ENCODE measurements around the gene CFAP61.

The CFAP61 gene

GRCh38 chr20:20292472-20292871, 240.1 kb downstream of the CFAP61 start:
- no peak for FAIRE-seq

GRCh38 chr20:20293141-20293540, 240.8 kb downstream of the CFAP61 start:
- no peak for FAIRE-seq

GRCh38 chr20:20293691-20294385, 241.5 kb downstream of the CFAP61 start:
- FAIRE-seq: no peak

- FAIRE-seq: no peak
These were observed 243.5 kb downstream of the CFAP61 start for GRCh38 chr20:20295621-20296498.

- FAIRE-seq: no peak
These were observed 244.8 kb downstream of the CFAP61 start for GRCh38 chr20:20297181-20297580.

- no peak for FAIRE-seq
These were observed 245.4 kb downstream of the CFAP61 start for GRCh38 chr20:20297752-20298151.

GRCh38 chr20:20299904-20300303, 247.6 kb downstream of the CFAP61 start:
- no peak for FAIRE-seq

GRCh38 chr20:20303320-20303719, 251.0 kb downstream of the CFAP61 start:
- no peak for FAIRE-seq

GRCh38 chr20:20303742-20304141, 251.4 kb downstream of the CFAP61 start:
- FAIRE-seq: no peak

- no peak for FAIRE-seq
These were observed 252.6 kb downstream of the CFAP61 start for GRCh38 chr20:20304942-20305341.

GRCh38 chr20:20312562-20312961, 260.2 kb downstream of the CFAP61 start:
- FAIRE-seq: no peak

- no peak for FAIRE-seq
These were observed 264.9 kb downstream of the CFAP61 start for GRCh38 chr20:20317195-20317594.

GRCh38 chr20:20317621-20318364, 265.5 kb downstream of the CFAP61 start:
- no peak for FAIRE-seq

- FAIRE-seq: no peak
These were observed 266.2 kb downstream of the CFAP61 start for GRCh38 chr20:20318365-20319161.

- no peak for FAIRE-seq
These were observed 268.8 kb downstream of the CFAP61 start for GRCh38 chr20:20321134-20321533.

- no peak for FAIRE-seq
These were observed 269.6 kb downstream of the CFAP61 start for GRCh38 chr20:20321917-20322316.

- FAIRE-seq: no peak
These were observed 270.6 kb downstream of the CFAP61 start for GRCh38 chr20:20322912-20323311.

- no peak for FAIRE-seq
These were observed 275.4 kb downstream of the CFAP61 start for GRCh38 chr20:20327746-20328145.

- FAIRE-seq: no peak
These were observed 277.2 kb downstream of the CFAP61 start for GRCh38 chr20:20329564-20329963.

GRCh38 chr20:20331156-20331555, 278.8 kb downstream of the CFAP61 start:
- FAIRE-seq: no peak

GRCh38 chr20:20331817-20332216, 279.5 kb downstream of the CFAP61 start:
- FAIRE-seq: no peak

GRCh38 chr20:20333866-20334265, 281.5 kb downstream of the CFAP61 start:
- FAIRE-seq: no peak

GRCh38 chr20:20334489-20334888, 282.2 kb downstream of the CFAP61 start:
- no peak for FAIRE-seq
